OCI-LY1 (cell line): ENCODE data around the gene MRO.

ENCODE experiments used
- H2AFZ ChIP-seq: fragments of 200-600 bp; sonication (generic), shearing (Covaris generic); 2 replicates; pipeline ENCODE4 v1.6.0; 2014; ENCODE audit warnings: antibody characterized with exemption, mild to moderate bottlenecking, low read length
- H3F3A ChIP-seq: fragments of 200-600 bp; sonication (generic), shearing (Covaris generic); 2 replicates; pipeline ENCODE4 v1.6.0; 2014; ENCODE audit warnings: mild to moderate bottlenecking, antibody characterized with exemption, low read length, moderate library complexity; ENCODE audit not compliant: insufficient read depth
- H3K27ac ChIP-seq: fragments of 200-600 bp; sonication (generic); 2 replicates; pipeline ENCODE4 v1.5.1; 2014; ENCODE audit warnings: low read length, mixed run types, mild to moderate bottlenecking, low read depth; ENCODE audit not compliant: poor library complexity, severe bottlenecking
- H3K27me3 ChIP-seq: fragments of 200-600 bp; sonication (generic); 2 replicates; pipeline ENCODE4 v1.6.0; 2014; ENCODE audit warnings: antibody characterized with exemption, mild to moderate bottlenecking, low read length, moderate library complexity; ENCODE audit not compliant: insufficient read depth
- H3K36me3 ChIP-seq: fragments of 200-600 bp; sonication (generic); 2 replicates; pipeline ENCODE4 v1.6.1; 2014; ENCODE audit warnings: mild to moderate bottlenecking, antibody characterized with exemption, low read length, moderate library complexity, mixed read lengths; ENCODE audit not compliant: insufficient read depth
- H3K4me1 ChIP-seq: fragments of 200-600 bp; sonication (generic); 2 replicates; pipeline ENCODE4 v1.5.1; 2014; ENCODE audit warnings: mild to moderate bottlenecking, low read length, moderate library complexity; ENCODE audit not compliant: insufficient read depth, severe bottlenecking
- H3K4me2 ChIP-seq: fragments of 200-600 bp; sonication (generic), shearing (Covaris generic); 2 replicates; pipeline ENCODE4 v1.6.1; 2014; ENCODE audit warnings: low read length
- H3K4me3 ChIP-seq: fragments of 200-600 bp; sonication (generic); 2 replicates; pipeline ENCODE4 v1.5.1; 2014; ENCODE audit warnings: low read length, low read depth, mild to moderate bottlenecking, mixed read lengths; ENCODE audit not compliant: poor library complexity, severe bottlenecking
- H3K79me2 ChIP-seq: fragments of 200-600 bp; shearing (Covaris generic); 2 replicates; pipeline ENCODE4 v1.6.1; 2016; ENCODE audit warnings: mixed run types, low read length, mixed read lengths; ENCODE audit not compliant: insufficient read depth
- H3K9ac ChIP-seq: fragments of 200-600 bp; sonication (generic), shearing (Covaris generic); 2 replicates; pipeline ENCODE4 v1.6.1; 2014; ENCODE audit warnings: mild to moderate bottlenecking, low read length, mixed read lengths
- H3K9me2 ChIP-seq: fragments of 200-600 bp; sonication (generic), shearing (Covaris generic); 2 replicates; pipeline ENCODE4 v1.6.1; 2014; ENCODE audit warnings: low read depth, mild to moderate bottlenecking, low read length, mixed read lengths
- H3K9me3 ChIP-seq: fragments of 200-600 bp; shearing (Covaris generic); 2 replicates; pipeline ENCODE4 v1.6.1; 2014; ENCODE audit warnings: low read length, mixed read lengths
- H4K20me1 ChIP-seq: fragments of 200-600 bp; sonication (generic), shearing (Covaris generic); 2 replicates; pipeline ENCODE4 v1.6.0; 2016; ENCODE audit warnings: mild to moderate bottlenecking, low read length; ENCODE audit not compliant: insufficient read depth
- CTCF ChIP-seq: fragments of 200-600 bp; sonication (generic), shearing (Covaris generic); IDR thresholded peaks from 2 replicates; pipeline ENCODE4 v1.5.1; 2017; ENCODE audit warnings: mild to moderate bottlenecking, antibody characterized with exemption, low read length, moderate library complexity, mixed read lengths
- EZH2 ChIP-seq: fragments of 200-600 bp; sonication (generic), shearing (Covaris generic); IDR thresholded peaks from 2 replicates; pipeline ENCODE4 v1.8.0; 2017; ENCODE audit warnings: borderline replicate concordance, mixed run types, mild to moderate bottlenecking, antibody characterized with exemption, low read length, moderate library complexity, mixed read lengths

The MRO gene

GRCh38 chr18:50792885-50793284, 26.9 kb downstream of the MRO start:
- no peak overlapping the region for H3K27ac ChIP-seq
- no peak overlapping the region for H2AFZ ChIP-seq
- no peak overlapping the region for H3K4me2 ChIP-seq
- H3K9me3 ChIP-seq = no peaks in the 10 kb centered on the region
- TF ChIP-seq CTCF = no peak
- no peaks in the 10 kb centered on the region for H3K79me2 ChIP-seq
- H3K4me3 ChIP-seq = no peak overlapping the region
- H3K9me2 ChIP-seq = no peaks in the 10 kb centered on the region
- no peaks in the 10 kb centered on the region for H3F3A ChIP-seq
- H4K20me1 ChIP-seq = no peaks in the 10 kb centered on the region
- no peaks in the 10 kb centered on the region for H3K4me1 ChIP-seq
- H3K27me3 ChIP-seq = no peaks in the 10 kb centered on the region
- no peak overlapping the region for H3K9ac ChIP-seq
- no peaks in the 10 kb centered on the region for H3K36me3 ChIP-seq

- Histone ChIP-seq H3K9ac (no peak overlapping the region), H3F3A (no peaks in the 10 kb centered on the region), H3K4me1 (no peaks in the 10 kb centered on the region), H3K4me3 (no peak overlapping the region), H2AFZ (no peak overlapping the region), H3K9me3 (no peaks in the 10 kb centered on the region), H4K20me1 (no peaks in the 10 kb centered on the region), H3K27ac (no peak overlapping the region), H3K9me2 (no peaks in the 10 kb centered on the region), H3K27me3 (no peaks in the 10 kb centered on the region), H3K36me3 (no peaks in the 10 kb centered on the region), H3K4me2 (no peak overlapping the region), H3K79me2 (no peaks in the 10 kb centered on the region)
- peak; percentile 24; the same call in 1 of the 2 replicates for TF ChIP-seq CTCF
- no peak for TF ChIP-seq EZH2
Measured at GRCh38 chr18:50791599-50792438, 28.0 kb downstream of the MRO start.

DNA sequence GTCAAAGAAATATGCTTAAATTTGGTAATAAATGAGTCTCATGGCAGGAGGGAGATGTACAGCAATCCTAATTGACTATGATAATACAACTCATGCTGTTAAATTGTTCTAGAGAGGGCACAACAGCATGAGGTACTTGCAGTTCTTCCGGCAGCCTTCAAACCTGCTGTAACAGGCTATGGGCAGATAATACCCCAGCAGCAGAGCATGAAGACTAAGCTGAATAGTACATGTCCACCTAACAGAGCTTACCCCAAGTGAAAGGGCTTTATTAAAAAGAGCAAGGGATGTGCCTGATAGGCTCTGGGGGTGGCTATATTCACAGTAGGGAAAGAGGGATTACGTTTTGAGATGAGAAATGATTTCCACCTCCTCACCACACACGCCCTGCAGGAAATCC, 28.9 kb downstream of the MRO start:
- TF ChIP-seq EZH2 (no peak), CTCF (no peak)
- H3K4me2 ChIP-seq = no peak overlapping the region
- H3K9me2 ChIP-seq = no peaks in the 10 kb centered on the region
- no peaks in the 10 kb centered on the region for H3K27me3 ChIP-seq
- no peak overlapping the region for H3K27ac ChIP-seq
- H3K36me3 ChIP-seq = no peaks in the 10 kb centered on the region
- H3K4me1 ChIP-seq = no peaks in the 10 kb centered on the region
- H3F3A ChIP-seq = no peaks in the 10 kb centered on the region
- no peaks in the 10 kb centered on the region for H3K79me2 ChIP-seq
- H3K9me3 ChIP-seq = no peaks in the 10 kb centered on the region
- H4K20me1 ChIP-seq = no peaks in the 10 kb centered on the region
- no peak overlapping the region for H3K9ac ChIP-seq
- no peak overlapping the region for H2AFZ ChIP-seq
- H3K4me3 ChIP-seq = no peak overlapping the region
